GM23338 (cell line): Measurements from ENCODE around the gene BHLHE23.

Experiments used
- CTCF ChIP-seq, 2 experiments: fragments of 200-600 bp in 1 of 2; sonication (generic) in 1 of 2; conservative IDR thresholded peaks; 2 replicates each; pipeline versions ENCODE4 v1.5.1 to v1.6.1; 2016 to 2017; ENCODE audit warnings: antibody characterized with exemption in 2 of 2, low read depth in 2 of 2, mild to moderate bottlenecking in 2 of 2, moderate library complexity in 1 of 2
- ETS1 ChIP-seq: IDR thresholded peaks from 2 replicates; pipeline ENCODE4 v1.6.1; 2016; ENCODE audit warnings: antibody characterized with exemption
- EZH2 ChIP-seq: fragments of 200-600 bp; sonication (generic); IDR thresholded peaks from one replicate; pipeline ENCODE4 v1.8.0; 2017; ENCODE audit warnings: antibody characterized with exemption, mild to moderate bottlenecking, low read depth; ENCODE audit not compliant: unreplicated experiment
- EZH2phosphoT487 ChIP-seq: fragments of 200-600 bp; sonication (generic); IDR thresholded peaks from one replicate; pipeline ENCODE4 v1.8.1; 2018; ENCODE audit warnings: antibody characterized with exemption; ENCODE audit not compliant: unreplicated experiment
- POLR2AphosphoS5 ChIP-seq: IDR thresholded peaks from 2 replicates; pipeline ENCODE4 v1.6.1; 2016; ENCODE audit warnings: antibody characterized with exemption, low read depth
- REST ChIP-seq: IDR thresholded peaks from one replicate; pipeline ENCODE4 v1.6.1; 2018; ENCODE audit warnings: antibody characterized with exemption; ENCODE audit not compliant: unreplicated experiment

GRCh38 chr20:63015147-63015661 lies 8.4 kb upstream of the BHLHE23 start:
- TF ChIP-seq CTCF (conservative IDR thresholded peaks at IDR 0.05; ENCODE audit: low read depth in 2 of 2) (no peak), POLR2AphosphoS5 (no peak), EZH2 (no peak), REST (no peak), ETS1 (no peak), EZH2phosphoT487 (no peak)
